C4-2B (cell line): ENCODE data around the gene UBXN11.

Experiments used
- H3K27ac ChIP-seq: fragments of 450-650 bp; 2 replicates; pipeline ENCODE4 v1.5.1; 2017
- ZFX ChIP-seq: fragments of 450-650 bp; IDR thresholded peaks from 2 replicates; pipeline ENCODE4 v1.6.1; 2017
- TF ChIP-seq, protein P1 (sequence below): fragments of 450-650 bp; conservative IDR thresholded peaks from 2 replicates; pipeline ENCODE4 v1.5.1; 2017; ENCODE audit warnings: mild to moderate bottlenecking

The UBXN11 gene

DNA sequence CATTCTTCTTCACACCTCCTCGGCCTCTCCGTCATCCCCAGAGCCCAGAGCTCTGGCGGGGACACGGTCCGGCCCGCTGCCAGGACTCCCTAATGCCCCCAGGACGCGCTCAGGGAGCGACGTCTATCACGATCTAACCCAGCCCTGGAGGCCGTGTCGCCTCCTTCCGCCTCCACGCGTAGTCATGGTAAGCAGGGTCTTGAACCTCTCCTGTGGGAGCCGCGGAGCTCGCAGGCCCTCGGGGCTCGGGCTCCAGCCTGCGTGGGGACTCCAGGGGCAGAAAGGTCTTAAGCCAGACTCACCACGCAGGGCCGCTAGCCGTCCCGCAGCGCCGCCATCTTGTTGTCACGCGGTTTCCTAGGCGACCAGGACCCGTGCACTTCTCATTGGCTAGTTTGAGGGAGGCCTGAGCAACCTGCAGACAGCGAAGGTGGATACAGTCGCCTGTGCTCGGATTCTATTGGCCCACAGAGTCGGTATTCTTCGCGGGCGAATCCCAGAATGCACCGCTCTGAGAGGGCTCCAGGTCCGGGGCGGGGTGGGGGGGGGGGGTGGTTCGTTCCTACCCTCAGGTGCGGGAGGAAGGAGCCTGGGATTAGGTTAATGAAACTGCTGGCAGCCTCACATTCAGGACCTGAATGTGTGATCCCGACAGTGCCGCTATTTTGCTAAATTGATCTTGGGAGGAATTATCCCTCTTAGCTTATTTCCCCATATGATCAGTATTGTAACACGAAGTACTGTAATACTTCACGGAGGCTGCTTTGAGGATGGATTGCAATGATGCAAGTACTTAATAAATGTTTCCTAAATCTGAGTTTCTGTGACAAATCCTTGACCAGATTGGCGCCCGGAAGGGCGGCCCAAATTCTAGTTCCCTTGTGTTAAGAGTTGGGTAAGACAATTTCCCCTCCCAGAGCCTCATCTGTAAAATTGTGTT, at the start of gene UBXN11:
UBXN11 (minus strand) TSS at position 347 of the 940 bp plus-strand sequence. CDS start 3,753 bp downstream, outside the sequence.
- TF ChIP-seq ZFX = peak; percentile 19; the same call in 1 of the 2 replicates
- TF ChIP-seq, protein P1, sequence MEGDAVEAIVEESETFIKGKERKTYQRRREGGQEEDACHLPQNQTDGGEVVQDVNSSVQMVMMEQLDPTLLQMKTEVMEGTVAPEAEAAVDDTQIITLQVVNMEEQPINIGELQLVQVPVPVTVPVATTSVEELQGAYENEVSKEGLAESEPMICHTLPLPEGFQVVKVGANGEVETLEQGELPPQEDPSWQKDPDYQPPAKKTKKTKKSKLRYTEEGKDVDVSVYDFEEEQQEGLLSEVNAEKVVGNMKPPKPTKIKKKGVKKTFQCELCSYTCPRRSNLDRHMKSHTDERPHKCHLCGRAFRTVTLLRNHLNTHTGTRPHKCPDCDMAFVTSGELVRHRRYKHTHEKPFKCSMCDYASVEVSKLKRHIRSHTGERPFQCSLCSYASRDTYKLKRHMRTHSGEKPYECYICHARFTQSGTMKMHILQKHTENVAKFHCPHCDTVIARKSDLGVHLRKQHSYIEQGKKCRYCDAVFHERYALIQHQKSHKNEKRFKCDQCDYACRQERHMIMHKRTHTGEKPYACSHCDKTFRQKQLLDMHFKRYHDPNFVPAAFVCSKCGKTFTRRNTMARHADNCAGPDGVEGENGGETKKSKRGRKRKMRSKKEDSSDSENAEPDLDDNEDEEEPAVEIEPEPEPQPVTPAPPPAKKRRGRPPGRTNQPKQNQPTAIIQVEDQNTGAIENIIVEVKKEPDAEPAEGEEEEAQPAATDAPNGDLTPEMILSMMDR = no peak
- peak within 1 kb of the TSS; percentile 74 for H3K27ac ChIP-seq

DNA sequence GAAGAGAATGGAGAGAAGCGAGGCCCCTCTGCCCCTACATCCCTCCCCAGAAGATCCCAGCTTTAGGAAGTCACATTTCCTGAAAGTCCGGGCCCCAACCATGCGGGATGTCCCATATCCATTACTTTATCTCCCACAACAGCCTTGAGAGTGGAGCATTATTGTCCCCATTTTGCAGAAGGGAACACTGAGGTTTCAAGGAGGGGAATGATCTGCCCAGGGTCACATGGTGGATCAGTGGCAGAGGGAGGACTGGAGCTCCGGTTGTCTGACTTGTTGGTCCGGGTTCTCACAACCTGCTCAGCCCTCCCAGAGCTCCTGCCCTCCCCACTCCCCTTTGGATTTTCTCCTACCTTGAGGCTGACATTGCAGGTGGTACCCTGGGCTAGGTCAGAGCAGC, 49.7 kb upstream of the UBXN11 start:
- no peak overlapping the region for H3K27ac ChIP-seq
- no peak for TF ChIP-seq ZFX
- TF ChIP-seq, protein P1 = no peak

GRCh38 chr1:26354972-26355371, 48.5 kb upstream of the UBXN11 start:
- TF ChIP-seq ZFX = no peak
- H3K27ac ChIP-seq = no peak overlapping the region

DNA sequence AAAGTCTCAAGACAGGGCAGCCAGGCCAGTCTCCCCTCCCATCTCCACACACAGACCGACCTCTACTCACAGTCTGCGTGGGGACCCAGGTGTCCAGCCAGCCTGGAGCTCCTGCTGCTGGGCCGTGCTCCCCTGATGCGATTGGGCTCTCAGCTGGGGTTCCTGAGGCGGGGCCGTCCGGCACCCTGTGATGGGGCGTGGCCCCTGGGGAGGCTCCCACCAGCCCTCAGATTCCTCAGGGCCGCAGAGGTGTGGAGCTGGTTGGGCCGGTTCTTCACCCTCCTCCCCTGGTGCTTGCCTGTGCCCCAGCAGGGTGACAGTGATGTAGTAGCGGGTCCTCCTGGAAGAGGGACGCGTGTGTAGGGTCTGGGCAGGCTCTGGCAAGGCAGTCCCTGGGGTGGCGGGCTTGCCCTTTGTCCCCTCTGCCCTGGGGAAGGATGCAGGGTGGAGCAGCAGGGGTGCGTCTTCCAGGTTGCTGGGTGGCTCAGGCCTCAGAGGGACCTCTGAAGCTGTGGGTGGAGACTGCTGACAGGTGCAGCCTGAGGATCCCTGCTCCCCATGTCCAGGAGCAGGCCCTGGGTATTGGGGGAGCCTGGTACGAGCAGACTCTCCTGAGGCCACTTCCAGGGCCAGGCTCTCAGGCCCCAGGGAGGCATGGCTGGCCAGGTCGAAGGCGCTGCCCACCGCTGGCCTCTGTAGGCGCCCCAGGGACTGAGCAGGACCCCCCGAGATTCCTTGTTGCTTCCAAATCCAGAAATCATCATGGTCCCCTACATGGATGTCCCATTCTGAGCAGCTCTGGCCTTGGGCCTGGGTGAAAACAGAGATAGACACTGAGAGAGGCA, 47.8 kb upstream of the UBXN11 start, which contains the start of gene CRYBG2:
CRYBG2 (minus strand) TSS at position 155 of the 845 bp plus-strand sequence. CDS start 7,473 bp downstream, outside the sequence.
- TF ChIP-seq ZFX = no peak
- TF ChIP-seq, protein P1 = no peak
- H3K27ac ChIP-seq = peak within 1 kb of the TSS; percentile 41; the same call in 1 of the 2 replicates

DNA sequence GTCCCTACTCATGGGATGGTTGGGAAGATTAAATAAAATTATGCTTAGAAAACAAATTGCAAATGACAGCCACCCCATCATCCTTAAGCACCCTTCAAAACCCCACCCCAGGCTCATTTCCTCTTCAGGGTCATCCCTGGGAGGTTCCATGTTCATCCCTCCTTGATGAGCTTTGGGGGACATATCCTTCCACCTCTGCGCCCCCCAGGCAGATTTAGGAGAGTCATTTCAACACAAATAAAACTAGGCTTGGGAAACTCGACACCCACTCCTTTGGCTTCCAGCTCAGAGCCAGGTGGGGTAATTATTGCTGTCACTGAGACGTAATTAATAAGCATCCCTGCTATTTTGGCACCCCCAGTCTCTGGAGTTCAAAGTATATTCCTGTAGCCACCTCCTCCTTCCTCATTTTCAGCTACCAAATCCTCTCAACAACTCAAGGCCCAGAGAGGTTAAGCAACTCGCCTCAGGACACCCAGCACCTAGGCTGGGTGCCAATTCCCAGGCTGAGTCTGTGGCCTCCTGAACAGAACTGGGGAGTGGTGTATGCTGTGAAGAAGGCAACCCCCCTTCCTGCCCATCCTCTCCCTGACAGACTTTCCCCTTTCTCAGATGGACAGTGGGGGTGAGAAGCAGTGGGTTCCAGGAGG, 46.9 kb upstream of the UBXN11 start:
- H3K27ac ChIP-seq = peak overlapping the region; percentile 41; the same call in 1 of the 2 replicates
- TF ChIP-seq, protein P1 = no peak
- no peak for TF ChIP-seq ZFX

GRCh38 chr1:26352338-26352679, 45.9 kb upstream of the UBXN11 start:
- TF ChIP-seq, protein P1 = no peak
- H3K27ac ChIP-seq = no peak overlapping the region

- no peak for TF ChIP-seq ZFX
- TF ChIP-seq, protein P1 = no peak
- no peak overlapping the region for H3K27ac ChIP-seq
Measured at GRCh38 chr1:26351590-26352337, 45.3 kb upstream of the UBXN11 start.
